ENCODE data around the gene FOXD4L6.
"Not testable (repeated sequence)": the region's sequence is repeated elsewhere in the genome, so short reads cannot be mapped to it uniquely, and the experiment has no call there.

Gene FOXD4L6

GRCh38 chr9:41128581-41128980 is at the start of gene FOXD4L6:
Gene FOXD4L6 (minus strand): TSS chr9:41128681. CDS start chr9:41128383, 298 bp downstream.
- DNase-seq: not testable (repeated sequence)

- not testable (repeated sequence) for DNase-seq
Measured at GRCh38 chr9:41174994-41175393, 46.5 kb upstream of the FOXD4L6 start.

GRCh38 chr9:41150116-41150515 is 21.6 kb upstream of the FOXD4L6 start:
- not testable (repeated sequence) for DNase-seq

GRCh38 chr9:41141878-41142277 is 13.4 kb upstream of the FOXD4L6 start:
- DNase-seq: not testable (repeated sequence)

- DNase-seq: not testable (repeated sequence)
Measured at GRCh38 chr9:41126746-41127446, 1.6 kb downstream of the FOXD4L6 start.

GRCh38 chr9:41125936-41126335 is 2.5 kb downstream of the FOXD4L6 start:
- not testable (repeated sequence) for DNase-seq

- DNase-seq: not testable (repeated sequence)
Measured at GRCh38 chr9:41125109-41125658, 3.3 kb downstream of the FOXD4L6 start.

GRCh38 chr9:41124250-41125108 is 4.0 kb downstream of the FOXD4L6 start:
- not testable (repeated sequence) for DNase-seq

- not testable (repeated sequence) for DNase-seq
Measured at GRCh38 chr9:41123812-41124211, 4.7 kb downstream of the FOXD4L6 start.

- DNase-seq: not testable (repeated sequence)
Measured at GRCh38 chr9:41123396-41123795, 5.1 kb downstream of the FOXD4L6 start.

GRCh38 chr9:41120696-41121095 is 7.8 kb downstream of the FOXD4L6 start:
- not testable (repeated sequence) for DNase-seq

- DNase-seq: not testable (repeated sequence)
Measured at GRCh38 chr9:41119719-41120118, 8.8 kb downstream of the FOXD4L6 start.

- DNase-seq: not testable (repeated sequence)
Measured at GRCh38 chr9:41119311-41119710, 9.2 kb downstream of the FOXD4L6 start.

GRCh38 chr9:41113348-41113747 is 15.1 kb downstream of the FOXD4L6 start:
- not testable (repeated sequence) for DNase-seq

- not testable (repeated sequence) for DNase-seq
Measured at GRCh38 chr9:41111414-41111813, 17.1 kb downstream of the FOXD4L6 start.

GRCh38 chr9:41110913-41111312 is 17.6 kb downstream of the FOXD4L6 start:
- DNase-seq: not testable (repeated sequence)

- DNase-seq: not testable (repeated sequence)
Measured at GRCh38 chr9:41109253-41109652, 19.2 kb downstream of the FOXD4L6 start.

- not testable (repeated sequence) for DNase-seq
Measured at GRCh38 chr9:41108816-41109215, 19.7 kb downstream of the FOXD4L6 start.

GRCh38 chr9:41106472-41107116 is 21.9 kb downstream of the FOXD4L6 start:
- not testable (repeated sequence) for DNase-seq

- DNase-seq: not testable (repeated sequence)
Measured at GRCh38 chr9:41105557-41106253, 22.8 kb downstream of the FOXD4L6 start.

- DNase-seq: not testable (repeated sequence)
Measured at GRCh38 chr9:41104542-41104941, 23.9 kb downstream of the FOXD4L6 start.

- not testable (repeated sequence) for DNase-seq
Measured at GRCh38 chr9:41100508-41100907, 28.0 kb downstream of the FOXD4L6 start.
